Muscle of leg (tissue), 16 donors: ENCODE measurements around the gene POLDIP2. TPM values are rescaled to one million over a fixed set of nuclear protein-coding genes. Genes with fewer than 3 reads are reported as not detected.
A peak's percentile ranks its signal among the peaks of the same experiment; 100 is the strongest.

ENCODE experiments used
- DNase-seq: peaks from one replicate; pipeline ENCODE4 v3.0.0; 2013
- H3K27ac ChIP-seq: one replicate; pipeline ENCODE4 v1.5.1; 2013; ENCODE audit warnings: mild to moderate bottlenecking, low read length, control low read depth
- H3K27me3 ChIP-seq: one replicate; pipeline ENCODE4 v1.6.1; 2013; ENCODE audit warnings: low read length; ENCODE audit not compliant: control insufficient read depth, insufficient read depth
- H3K36me3 ChIP-seq: one replicate; pipeline ENCODE4 v1.6.1; 2013; ENCODE audit warnings: low read length; ENCODE audit not compliant: control insufficient read depth, insufficient read depth
- H3K4me1 ChIP-seq: one replicate; pipeline ENCODE4 v1.6.1; 2013; ENCODE audit warnings: low read length; ENCODE audit not compliant: control insufficient read depth, insufficient read depth
- H3K4me3 ChIP-seq: one replicate; pipeline ENCODE4 v1.5.1; 2013; ENCODE audit warnings: low read length, control low read depth
- H3K9me3 ChIP-seq: replicated peaks from 2 replicates; pipeline ENCODE4 v1.6.1; 2013; ENCODE audit warnings: low read depth, low read length; ENCODE audit not compliant: control insufficient read depth
- WGBS: methylation state at CpG from one replicate; pipeline ENCODE4 v1.1.5; 2013; ENCODE audit warnings: missing lambda C conversion rate; ENCODE audit not compliant: insufficient coverage; 5-methylcytosine and 5-hydroxymethylcytosine counted together
- long read RNA-seq, 11 donors: transcript quantifications; one replicate each; lab custom pipeline, GENCODE V29; 2026
- polyA plus RNA-seq, 8 donors: library from polyadenylated mRNA; unstranded; fragments of 120-200 nt; gene quantifications; one replicate each; pipeline versions ENCODE4 v1.2.1 to v1.2.3, GENCODE V29; 2013; ENCODE audit warnings: inconsistent platforms in 1 of 8, low replicate concordance in 1 of 8; ENCODE audit not compliant: insufficient read length in 8 of 8, insufficient read depth in 1 of 8
- total RNA-seq: library from RNA; stranded (reverse); fragments of 120-200 nt; gene quantifications from one replicate; pipeline ENCODE4 v1.2.4, GENCODE V29; 2013

Gene POLDIP2
- 53.0 TPM for total RNA-seq
- polyA plus RNA-seq: 10 to 100 TPM; 57.1 to 65.2 (median 60.5) TPM
- long read RNA-seq, donor 1, transcript POLDIP2-201 (11 exons, 2,121 nt): major isoform, 10 of 10 reads
- long read RNA-seq, donor 1, partial matches to known transcripts: 0 of 10 reads
- long read RNA-seq, donor 1, other reads (novel, unspliced or antisense): 0 of 10 reads
- long read RNA-seq, donor 2, partial matches to known transcripts: 0 of 1 reads
- long read RNA-seq, donor 2, other reads (novel, unspliced or antisense): 0 of 1 reads
- long read RNA-seq, donor 3, transcript POLDIP2-201 (11 exons, 2,121 nt): major isoform, 21 of 32 reads
- long read RNA-seq, donor 3, partial matches to known transcripts: 11 of 32 reads
- long read RNA-seq, donor 3, other reads (novel, unspliced or antisense): 0 of 32 reads
- long read RNA-seq, donor 4, transcript POLDIP2-201 (11 exons, 2,121 nt): major isoform, 7 of 22 reads
- long read RNA-seq, donor 4, partial matches to known transcripts: 15 of 22 reads
- long read RNA-seq, donor 4, other reads (novel, unspliced or antisense): 0 of 22 reads
- long read RNA-seq, donor 5, transcript POLDIP2-201 (11 exons, 2,121 nt): major isoform, 29 of 34 reads
- long read RNA-seq, donor 5, partial matches to known transcripts: 5 of 34 reads
- long read RNA-seq, donor 5, other reads (novel, unspliced or antisense): 0 of 34 reads
- long read RNA-seq, donor 6, transcript POLDIP2-201 (11 exons, 2,121 nt): major isoform, 28 of 45 reads
- long read RNA-seq, donor 6, partial matches to known transcripts: 17 of 45 reads
- long read RNA-seq, donor 6, other reads (novel, unspliced or antisense): 0 of 45 reads
- long read RNA-seq, donor 7, transcript POLDIP2-201 (11 exons, 2,121 nt): major isoform, 23 of 23 reads
- long read RNA-seq, donor 7, partial matches to known transcripts: 0 of 23 reads
- long read RNA-seq, donor 7, other reads (novel, unspliced or antisense): 0 of 23 reads
- long read RNA-seq, donor 8, transcript POLDIP2-201 (11 exons, 2,121 nt): major isoform, 11 of 11 reads
- long read RNA-seq, donor 8, partial matches to known transcripts: 0 of 11 reads
- long read RNA-seq, donor 8, other reads (novel, unspliced or antisense): 0 of 11 reads
- long read RNA-seq, donor 9, transcript POLDIP2-201 (11 exons, 2,121 nt): major isoform, 7 of 13 reads
- long read RNA-seq, donor 9, partial matches to known transcripts: 6 of 13 reads
- long read RNA-seq, donor 9, other reads (novel, unspliced or antisense): 0 of 13 reads
- long read RNA-seq, donor 10, transcript POLDIP2-201 (11 exons, 2,121 nt): major isoform, 23 of 23 reads
- long read RNA-seq, donor 10, partial matches to known transcripts: 0 of 23 reads
- long read RNA-seq, donor 10, other reads (novel, unspliced or antisense): 0 of 23 reads
- long read RNA-seq, donor 11, transcript POLDIP2-201 (11 exons, 2,121 nt): major isoform, 19 of 19 reads
- long read RNA-seq, donor 11, partial matches to known transcripts: 0 of 19 reads
- long read RNA-seq, donor 11, other reads (novel, unspliced or antisense): 0 of 19 reads

- Histone ChIP-seq H3K9me3 (no peaks in the 10 kb centered on the region), H3K4me3 (peak within 1 kb of the TSS; percentile 82), H3K4me1 (peaks cover 18% of the 10 kb centered on the region), H3K27ac (peak within 1 kb of the TSS; percentile 32), H3K27me3 (no peaks in the 10 kb centered on the region), H3K36me3 (peaks cover 54% of the 10 kb centered on the region)
- DNase-seq: peak; percentile 98
- under 1% methylated on average over 80 of the region's 80 CpGs for WGBS
Measured at GRCh38 chr17:28357061-28357900, at the start of gene POLDIP2. Gene POLDIP2 (minus strand): TSS chr17:28357527. CDS start chr17:28357448, 79 bp downstream.

- WGBS: no CpG with 5 or more reads among the region's 9 CpGs
- H3K27ac ChIP-seq: no peak overlapping the region
- peak overlapping the region; percentile 73 for H3K4me3 ChIP-seq
- DNase-seq: no peak
- H3K4me1 ChIP-seq: peaks cover 10% of the 10 kb centered on the region
- H3K9me3 ChIP-seq: no peaks in the 10 kb centered on the region
- peaks cover 15% of the 10 kb centered on the region for H3K36me3 ChIP-seq
- no peaks in the 10 kb centered on the region for H3K27me3 ChIP-seq
Measured at GRCh38 chr17:28406473-28406814, 49.1 kb upstream of the POLDIP2 start.

- H3K4me3 ChIP-seq: peak within 1 kb of the TSS; percentile 73
- peaks cover 18% of the 10 kb centered on the region for H3K36me3 ChIP-seq
- H3K27me3 ChIP-seq: no peaks in the 10 kb centered on the region
- DNase-seq: peak; percentile 80
- H3K9me3 ChIP-seq: no peaks in the 10 kb centered on the region
- under 1% methylated on average over 68 of the region's 70 CpGs for WGBS
- H3K27ac ChIP-seq: peak within 1 kb of the TSS; percentile 10
- peaks cover 10% of the 10 kb centered on the region for H3K4me1 ChIP-seq
Measured at GRCh38 chr17:28405632-28406472, 48.5 kb upstream of the POLDIP2 start, which contains the start of gene SLC46A1. Gene SLC46A1 (minus strand): TSS chr17:28406212. CDS start chr17:28406114, 98 bp downstream.

GRCh38 chr17:28404812-28405570 is 47.7 kb upstream of the POLDIP2 start:
- Histone ChIP-seq H3K36me3 (peaks cover 21% of the 10 kb centered on the region), H3K4me1 (peaks cover 10% of the 10 kb centered on the region), H3K9me3 (no peaks in the 10 kb centered on the region), H3K27ac (peak overlapping the region; percentile 10), H3K4me3 (peak overlapping the region; percentile 73), H3K27me3 (no peaks in the 10 kb centered on the region)
- peak; percentile 33 for DNase-seq
- 43% methylated on average over 27 of the region's 33 CpGs for WGBS

- H3K36me3 ChIP-seq: peaks cover 25% of the 10 kb centered on the region
- H3K4me1 ChIP-seq: peaks cover 10% of the 10 kb centered on the region
- no peak overlapping the region for H3K27ac ChIP-seq
- 85% methylated on average over 5 of the region's 5 CpGs for WGBS
- H3K27me3 ChIP-seq: no peaks in the 10 kb centered on the region
- DNase-seq: no peak
- H3K4me3 ChIP-seq: no peak overlapping the region
- H3K9me3 ChIP-seq: no peaks in the 10 kb centered on the region
Measured at GRCh38 chr17:28404461-28404811, 47.1 kb upstream of the POLDIP2 start.

- H3K4me3 ChIP-seq: no peak overlapping the region
- peaks cover 10% of the 10 kb centered on the region for H3K4me1 ChIP-seq
- no peaks in the 10 kb centered on the region for H3K9me3 ChIP-seq
- peaks cover 29% of the 10 kb centered on the region for H3K36me3 ChIP-seq
- no peak overlapping the region for H3K27ac ChIP-seq
- WGBS: 54% methylated on average over 1 of the region's 2 CpGs
- H3K27me3 ChIP-seq: no peaks in the 10 kb centered on the region
- DNase-seq: peak; percentile 50
Measured at GRCh38 chr17:28404007-28404406, 46.7 kb upstream of the POLDIP2 start.

GRCh38 chr17:28402844-28403243 is 45.5 kb upstream of the POLDIP2 start:
- Histone ChIP-seq H3K4me1 (peaks cover 10% of the 10 kb centered on the region), H3K9me3 (no peaks in the 10 kb centered on the region), H3K27me3 (no peaks in the 10 kb centered on the region), H3K36me3 (peaks cover 34% of the 10 kb centered on the region), H3K27ac (no peak overlapping the region), H3K4me3 (no peak overlapping the region)
- no peak for DNase-seq
- 87% methylated on average over 6 of the region's 6 CpGs for WGBS

GRCh38 chr17:28402224-28402630 is 44.9 kb upstream of the POLDIP2 start:
- WGBS: no CpG with 5 or more reads among the region's 3 CpGs
- Histone ChIP-seq H3K4me3 (no peak overlapping the region), H3K27ac (no peak overlapping the region), H3K4me1 (peaks cover 10% of the 10 kb centered on the region), H3K36me3 (peaks cover 38% of the 10 kb centered on the region), H3K27me3 (no peaks in the 10 kb centered on the region), H3K9me3 (no peaks in the 10 kb centered on the region)
- no peak for DNase-seq
